Panc1 (cell line): ENCODE data around the gene FRMD8.

ENCODE experiments used
- CTCF ChIP-seq: fragments of 450-650 bp; IDR thresholded peaks from 2 replicates; pipeline ENCODE4 v1.5.1; 2017; ENCODE audit warnings: mild to moderate bottlenecking
- POLR2AphosphoS5 ChIP-seq: IDR thresholded peaks from 2 replicates; pipeline ENCODE4 v1.6.1; 2012; ENCODE audit warnings: mild to moderate bottlenecking, low read depth, low read length, moderate library complexity
- REST ChIP-seq, 2 experiments: IDR thresholded peaks; 2 replicates each; pipeline ENCODE4 v1.6.1; 2011 to 2012; ENCODE audit warnings: low read depth in 2 of 2, control low read depth in 1 of 2, low read length in 1 of 2, mild to moderate bottlenecking in 1 of 2, moderate library complexity in 1 of 2; ENCODE audit not compliant: insufficient read depth in 1 of 2
- SIN3A ChIP-seq: IDR thresholded peaks from 2 replicates; pipeline ENCODE4 v1.6.1; 2012; ENCODE audit warnings: low read depth, mild to moderate bottlenecking, low read length, moderate library complexity, borderline replicate concordance; ENCODE audit not compliant: insufficient read depth
- TCF7L2 ChIP-seq: IDR thresholded peaks from 2 replicates; pipeline ENCODE4 v1.6.1; 2011; ENCODE audit warnings: mild to moderate bottlenecking, low read depth, low read length, inconsistent platforms

DNA sequence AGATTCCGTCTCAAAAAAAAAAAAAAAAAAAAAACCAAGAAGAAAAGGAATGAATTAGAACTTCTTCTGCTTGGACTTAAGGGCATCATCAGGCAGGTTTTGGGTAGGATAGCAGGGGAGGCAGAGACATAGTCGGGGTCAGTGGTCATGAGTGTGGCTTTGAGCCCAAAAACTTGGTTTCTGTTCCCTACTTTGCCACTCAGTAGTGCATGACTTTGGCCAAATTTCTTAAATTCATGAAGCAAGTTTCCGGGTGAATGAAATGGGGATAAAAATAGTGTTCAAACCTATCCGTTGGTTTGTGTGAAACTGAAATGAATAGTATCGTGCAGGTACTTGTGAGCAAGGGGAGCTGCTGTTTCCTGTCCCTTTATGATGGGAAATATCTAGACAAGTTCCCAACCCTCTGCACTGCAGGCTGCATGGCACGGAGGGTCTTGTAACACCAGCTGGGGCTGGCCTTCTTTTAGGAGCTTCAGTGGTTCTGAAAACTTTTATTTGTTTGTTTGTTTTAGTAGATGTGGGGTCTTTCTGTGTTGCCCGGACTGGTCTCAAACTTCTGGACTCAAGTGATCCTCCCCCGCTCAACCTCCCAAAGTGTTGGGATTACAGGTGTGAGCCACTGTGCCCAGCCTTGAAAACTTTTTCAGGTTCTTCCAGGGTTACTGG lies 54.5 kb downstream of the FRMD8 start:
- TF ChIP-seq POLR2AphosphoS5 (peak; percentile 45), CTCF (no peak), REST (IDR thresholded peaks at IDR 0.05; ENCODE audit: insufficient read depth in 1 of 2, low read depth in 2 of 2, low read length in 1 of 2) (no peak), SIN3A (no peak), TCF7L2 (no peak)
